Activated naive CD8-positive, alpha-beta T cell (primary cell): ENCODE data around the gene BCL2L11.
A peak's percentile ranks its signal among the peaks of the same experiment; 100 is the strongest.

Experiments
- H3K27ac Mint-ChIP-seq: one replicate; pipeline ENCODE4 v1.8.0; 2021; ENCODE audit warnings: mixed read lengths
- H3K27me3 Mint-ChIP-seq: one replicate; pipeline ENCODE4 v1.8.0; 2021; ENCODE audit warnings: mixed read lengths
- H3K36me3 Mint-ChIP-seq: one replicate; pipeline ENCODE4 v1.8.0; 2021; ENCODE audit warnings: mixed read lengths
- H3K4me1 Mint-ChIP-seq: one replicate; pipeline ENCODE4 v1.8.0; 2021; ENCODE audit warnings: low read depth, mixed read lengths
- H3K4me3 Mint-ChIP-seq: one replicate; pipeline ENCODE4 v1.8.0; 2021; ENCODE audit warnings: mild to moderate bottlenecking, mixed read lengths
- H3K9me3 Mint-ChIP-seq: one replicate; pipeline ENCODE4 v1.8.0; 2021; ENCODE audit warnings: low read depth, mixed read lengths

Gene BCL2L11

DNA sequence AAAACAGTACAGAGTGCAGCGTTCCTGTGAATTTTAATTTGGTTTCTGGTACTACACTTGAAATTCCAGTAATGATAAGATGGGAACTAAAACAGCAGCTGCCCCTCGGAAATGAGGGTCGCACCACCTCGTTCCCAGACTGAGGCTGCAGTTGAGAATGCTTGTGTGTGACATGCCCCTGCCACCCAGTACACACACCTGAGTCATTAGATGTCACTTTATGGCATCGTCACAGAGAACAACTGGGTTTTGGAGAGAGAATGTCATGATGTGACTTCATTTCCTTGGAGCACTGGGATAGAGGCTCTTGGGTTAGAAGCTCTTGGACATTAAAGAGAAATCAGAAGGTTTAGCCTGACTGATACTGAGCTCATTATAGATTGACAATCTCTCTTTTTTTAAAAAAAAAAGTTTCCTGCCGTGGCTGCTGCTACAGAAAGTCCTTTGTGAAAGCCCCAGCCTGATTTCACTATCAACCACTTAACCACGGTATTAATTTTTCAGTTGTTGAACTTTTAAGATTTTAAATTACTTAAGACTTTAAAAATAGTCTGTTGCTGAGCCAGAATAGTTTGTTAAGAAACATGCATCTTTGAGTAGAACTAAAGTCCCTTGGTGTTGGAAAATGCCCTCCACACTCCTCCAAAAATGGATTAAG, 24.5 kb downstream of the BCL2L11 start:
- Mint-ChIP-seq H3K9me3 (no peaks in the 10 kb centered on the region), H3K36me3 (peaks cover 22% of the 10 kb centered on the region), H3K4me1 (peaks cover 41% of the 10 kb centered on the region), H3K27ac (no peak overlapping the region), H3K27me3 (no peaks in the 10 kb centered on the region), H3K4me3 (no peak overlapping the region)

DNA sequence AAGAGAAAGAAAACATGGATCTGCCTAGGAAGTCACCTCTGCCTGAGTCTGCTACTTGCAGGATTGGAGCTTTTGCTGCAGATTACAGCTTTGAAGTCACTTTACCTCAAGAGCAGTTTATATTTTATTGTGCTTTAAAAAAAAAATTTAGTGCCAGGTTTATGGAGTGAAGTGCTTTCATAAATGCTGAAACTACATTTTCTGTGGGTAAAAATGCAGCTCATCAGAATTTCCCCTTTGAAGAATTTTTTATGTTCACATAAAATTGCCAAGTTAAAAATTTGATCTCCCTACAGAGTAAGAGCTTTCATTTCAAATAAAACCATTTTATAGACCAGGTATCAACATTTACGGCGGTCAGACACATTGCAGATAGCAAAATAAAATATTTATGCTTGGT, 25.2 kb downstream of the BCL2L11 start:
- Mint-ChIP-seq H3K27me3 (no peaks in the 10 kb centered on the region), H3K9me3 (no peaks in the 10 kb centered on the region), H3K4me1 (peaks cover 41% of the 10 kb centered on the region), H3K27ac (no peak overlapping the region), H3K36me3 (peaks cover 22% of the 10 kb centered on the region), H3K4me3 (no peak overlapping the region)

DNA sequence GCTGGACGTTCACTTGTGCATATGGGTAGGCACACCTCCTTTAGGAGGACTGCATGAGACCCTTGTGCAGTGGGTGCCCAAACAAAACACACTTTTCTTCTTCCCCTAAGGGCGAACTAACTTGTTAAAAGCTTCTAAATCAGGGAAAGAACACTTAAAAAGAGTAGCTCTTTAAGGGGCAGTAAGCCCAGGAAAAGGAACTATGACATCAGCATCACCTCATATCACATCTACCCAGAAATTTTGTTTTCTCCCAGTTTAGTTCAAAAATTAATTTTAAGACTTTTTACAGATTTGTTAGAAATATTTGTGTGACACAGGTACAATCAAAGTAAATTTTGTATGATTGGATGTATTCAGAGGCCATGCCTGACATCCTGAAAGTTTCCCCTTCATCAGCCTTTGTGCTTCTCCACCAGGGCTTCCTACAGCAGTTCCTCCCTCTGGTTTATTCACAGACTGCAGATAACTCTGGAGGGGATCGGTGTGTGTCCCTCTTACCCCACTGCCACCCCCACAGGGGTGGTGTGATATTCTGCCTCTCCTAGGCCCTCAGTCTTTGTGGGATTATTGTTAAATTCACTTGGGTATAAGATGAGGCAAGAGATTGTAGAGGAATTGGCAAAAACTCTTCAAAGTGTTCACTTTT, 27.6 kb downstream of the BCL2L11 start:
- Mint-ChIP-seq H3K4me1 (peaks cover 33% of the 10 kb centered on the region), H3K9me3 (no peaks in the 10 kb centered on the region), H3K4me3 (no peak overlapping the region), H3K36me3 (peaks cover 25% of the 10 kb centered on the region), H3K27ac (peak overlapping the region; percentile 58), H3K27me3 (no peaks in the 10 kb centered on the region)

DNA sequence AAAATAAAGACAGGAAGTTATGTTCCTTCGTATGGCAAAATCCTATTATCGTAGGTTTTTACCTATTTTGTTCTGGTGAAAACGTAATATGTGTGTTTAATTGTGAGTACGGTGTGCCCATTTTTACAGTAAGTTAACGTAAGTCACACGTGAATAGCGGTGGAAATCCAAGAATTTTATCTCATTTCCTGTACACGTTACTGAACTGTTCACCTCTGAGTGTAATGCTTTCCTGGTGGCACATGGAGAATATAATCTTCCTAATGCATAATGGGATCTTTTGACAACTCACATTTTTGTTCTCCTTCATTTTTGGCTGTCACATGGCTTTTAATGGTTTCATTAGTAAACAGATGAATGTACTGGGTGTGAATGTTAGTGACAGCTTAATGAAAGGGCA, 28.2 kb downstream of the BCL2L11 start:
- no peak overlapping the region for H3K4me3 Mint-ChIP-seq
- no peaks in the 10 kb centered on the region for H3K9me3 Mint-ChIP-seq
- no peaks in the 10 kb centered on the region for H3K27me3 Mint-ChIP-seq
- peaks cover 27% of the 10 kb centered on the region for H3K36me3 Mint-ChIP-seq
- H3K4me1 Mint-ChIP-seq, result peaks cover 33% of the 10 kb centered on the region
- H3K27ac Mint-ChIP-seq, result no peak overlapping the region

DNA sequence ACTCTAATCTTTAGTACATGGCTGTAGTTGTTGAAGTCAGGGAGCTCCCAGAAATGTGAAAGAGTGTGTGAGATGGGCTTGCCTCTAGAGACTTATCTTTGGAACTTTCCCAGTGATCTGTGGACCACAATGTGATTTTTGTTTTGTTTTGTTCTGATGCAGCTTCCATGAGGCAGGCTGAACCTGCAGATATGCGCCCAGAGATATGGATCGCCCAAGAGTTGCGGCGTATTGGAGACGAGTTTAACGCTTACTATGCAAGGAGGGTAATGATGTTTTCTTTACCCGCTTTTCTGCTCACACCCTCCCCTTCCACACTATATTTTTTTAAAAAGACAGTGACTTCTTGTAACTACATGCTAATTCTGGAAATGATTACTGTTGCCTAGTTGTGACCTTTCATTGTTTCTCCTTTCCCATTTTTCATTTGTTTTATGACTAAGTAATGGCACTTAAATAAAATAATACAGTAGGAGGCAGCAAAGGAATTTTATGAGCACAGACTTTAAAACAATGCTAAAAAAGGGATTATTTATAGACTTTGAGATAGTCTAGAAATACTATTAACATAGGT, 29.3 kb downstream of the BCL2L11 start:
- Mint-ChIP-seq H3K9me3 (no peaks in the 10 kb centered on the region), H3K4me3 (no peak overlapping the region), H3K4me1 (peaks cover 35% of the 10 kb centered on the region), H3K36me3 (peaks cover 25% of the 10 kb centered on the region), H3K27ac (no peak overlapping the region), H3K27me3 (no peaks in the 10 kb centered on the region)

DNA sequence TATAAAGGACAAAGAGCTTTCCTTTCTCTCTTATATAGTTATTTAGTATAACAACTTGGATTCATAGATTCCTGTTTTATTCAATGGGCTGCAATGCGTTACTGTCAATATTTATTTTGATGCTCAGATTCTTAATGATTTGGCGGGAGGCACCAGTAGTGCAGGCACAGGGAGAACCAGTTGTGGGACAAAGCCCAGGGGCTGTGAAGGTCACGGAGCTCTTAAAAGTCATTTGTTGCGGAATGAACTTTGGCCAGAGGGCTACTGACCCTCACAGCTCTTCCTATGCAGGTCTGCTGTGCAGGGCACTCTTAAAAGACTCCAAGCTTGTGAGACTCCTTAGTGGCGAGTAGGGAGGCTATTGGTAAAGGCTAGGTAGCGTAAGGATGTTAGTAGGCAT, 34.0 kb downstream of the BCL2L11 start:
- Mint-ChIP-seq H3K27me3 (no peaks in the 10 kb centered on the region), H3K4me1 (peaks cover 47% of the 10 kb centered on the region), H3K36me3 (peaks cover 27% of the 10 kb centered on the region), H3K4me3 (peak overlapping the region; percentile 7), H3K27ac (no peak overlapping the region), H3K9me3 (no peaks in the 10 kb centered on the region)

DNA sequence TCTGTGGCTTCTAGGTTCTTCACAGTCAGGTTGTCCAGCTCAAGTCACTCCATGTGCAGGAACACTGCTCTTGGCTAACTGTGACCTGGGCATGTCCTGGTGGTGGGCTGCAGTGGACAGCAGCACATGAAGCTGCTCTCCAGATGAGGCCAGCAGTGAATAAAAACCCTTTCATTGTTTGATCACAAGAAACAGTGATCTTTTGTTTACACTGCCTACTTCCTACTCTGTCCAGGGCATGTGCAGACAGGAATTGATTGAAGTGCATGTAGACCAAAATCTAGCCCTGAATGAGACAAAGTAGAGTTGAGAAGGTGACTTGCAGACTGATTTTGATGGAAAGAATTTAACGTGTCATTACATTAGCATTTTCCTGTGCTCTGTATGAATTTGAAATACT, 34.9 kb downstream of the BCL2L11 start:
- no peaks in the 10 kb centered on the region for H3K27me3 Mint-ChIP-seq

DNA sequence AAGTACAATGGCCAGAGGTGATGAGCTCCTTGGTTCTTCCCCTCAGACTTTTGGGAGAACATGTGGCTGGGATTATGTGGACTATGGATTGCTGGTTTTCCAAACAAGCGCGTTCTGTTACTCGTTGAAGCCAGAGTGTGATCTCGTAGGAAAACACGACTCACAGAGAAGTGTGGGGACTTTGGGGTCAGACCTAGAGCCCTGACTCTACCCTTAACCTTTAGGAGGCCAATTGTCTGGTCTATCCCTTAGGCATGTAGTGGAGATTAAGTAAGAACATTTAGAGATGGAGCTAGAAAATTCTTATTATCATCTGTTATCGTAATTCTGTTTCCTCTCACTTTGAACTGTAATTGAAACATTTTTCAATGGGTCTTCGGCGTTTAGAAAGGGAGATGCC, 35.8 kb downstream of the BCL2L11 start:
- Mint-ChIP-seq H3K9me3 (no peaks in the 10 kb centered on the region), H3K4me3 (peak overlapping the region; percentile 54), H3K4me1 (peaks cover 53% of the 10 kb centered on the region), H3K27ac (peak overlapping the region; percentile 75), H3K36me3 (peaks cover 21% of the 10 kb centered on the region), H3K27me3 (no peaks in the 10 kb centered on the region)

More for the DNA sequence above, 34.9 kb downstream of the BCL2L11 start:
- H3K4me1 Mint-ChIP-seq, result peaks cover 50% of the 10 kb centered on the region
- H3K9me3 Mint-ChIP-seq, result no peaks in the 10 kb centered on the region
- H3K4me3 Mint-ChIP-seq, result no peak overlapping the region
- peaks cover 25% of the 10 kb centered on the region for H3K36me3 Mint-ChIP-seq
- peak overlapping the region; percentile 5 for H3K27ac Mint-ChIP-seq

DNA sequence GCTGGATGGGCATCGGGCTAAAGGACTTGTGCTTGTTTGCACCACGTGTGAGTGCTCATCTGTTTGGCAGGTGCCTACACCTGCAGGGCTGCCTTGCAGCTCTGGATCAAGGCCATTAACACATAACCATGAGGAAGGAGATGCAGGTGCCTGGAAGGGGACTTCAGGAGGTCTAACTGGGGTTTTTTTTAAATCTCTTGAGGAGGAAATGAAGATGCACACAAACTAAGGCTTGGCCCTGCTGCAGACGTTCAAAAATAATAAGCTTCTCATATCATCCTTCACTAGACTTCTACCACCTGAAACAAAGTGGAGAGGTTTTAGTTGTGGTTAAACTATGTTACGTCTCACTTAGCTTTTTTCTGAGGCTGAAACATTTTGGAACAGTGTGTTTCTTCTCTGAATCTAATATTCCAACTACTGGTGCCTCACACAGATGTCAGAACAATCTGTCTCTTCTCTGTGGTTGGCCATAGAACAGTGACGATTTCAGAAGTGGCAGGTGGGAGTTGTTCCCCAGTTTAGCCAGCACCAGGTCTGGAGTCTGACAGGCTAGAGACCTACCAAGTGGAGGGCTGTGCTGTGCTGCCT, 36.5 kb downstream of the BCL2L11 start:
- peak overlapping the region; percentile 75 for H3K27ac Mint-ChIP-seq
- peak overlapping the region; percentile 54 for H3K4me3 Mint-ChIP-seq
- no peaks in the 10 kb centered on the region for H3K27me3 Mint-ChIP-seq
- peaks cover 56% of the 10 kb centered on the region for H3K4me1 Mint-ChIP-seq
- H3K9me3 Mint-ChIP-seq, result no peaks in the 10 kb centered on the region
- H3K36me3 Mint-ChIP-seq, result peaks cover 20% of the 10 kb centered on the region

DNA sequence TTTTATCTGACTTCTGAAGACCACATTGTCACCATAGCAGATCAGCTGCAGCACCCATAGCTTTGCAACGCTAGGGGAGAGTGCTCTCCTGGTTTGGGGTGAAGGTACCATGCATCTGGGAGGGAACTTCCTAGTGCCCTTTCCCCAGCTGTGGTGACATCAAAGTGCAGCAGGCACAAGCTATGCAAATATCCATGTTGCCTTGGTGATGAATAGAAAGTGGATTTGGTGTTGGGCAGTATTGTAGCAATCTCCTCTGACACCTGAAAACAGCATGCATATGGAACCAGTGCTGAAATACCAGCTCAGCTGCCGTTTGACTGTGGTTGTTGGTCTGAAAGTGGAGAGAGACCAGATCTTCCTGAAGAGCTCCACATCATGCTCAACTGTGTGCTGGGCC, 37.1 kb downstream of the BCL2L11 start:
- Mint-ChIP-seq H3K36me3 (peaks cover 20% of the 10 kb centered on the region), H3K27me3 (no peaks in the 10 kb centered on the region), H3K4me3 (peak overlapping the region; percentile 30), H3K27ac (peak overlapping the region; percentile 41), H3K9me3 (no peaks in the 10 kb centered on the region), H3K4me1 (peaks cover 62% of the 10 kb centered on the region)

DNA sequence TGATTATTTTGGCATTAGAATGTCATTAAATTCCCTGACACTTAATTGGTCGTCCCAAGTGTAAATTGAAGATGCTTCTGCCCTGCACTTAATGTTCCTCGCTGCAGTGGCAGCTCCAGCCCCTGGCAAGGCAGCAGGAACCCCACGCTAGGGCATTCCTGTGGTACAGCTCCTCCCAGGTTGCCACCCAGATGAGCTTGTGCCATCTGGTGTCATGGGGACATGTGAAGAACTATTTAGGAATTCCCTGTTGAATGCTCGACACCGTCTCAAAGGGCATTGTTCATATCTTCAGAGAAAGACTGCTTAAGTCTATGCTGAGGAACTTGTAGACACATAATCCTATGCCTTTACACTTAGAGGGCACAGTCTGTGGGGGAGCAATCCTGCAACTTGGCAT, 38.9 kb downstream of the BCL2L11 start:
- peaks cover 67% of the 10 kb centered on the region for H3K4me1 Mint-ChIP-seq
- no peak overlapping the region for H3K27ac Mint-ChIP-seq
- H3K27me3 Mint-ChIP-seq, result no peaks in the 10 kb centered on the region
- peaks cover 19% of the 10 kb centered on the region for H3K36me3 Mint-ChIP-seq
- no peak overlapping the region for H3K4me3 Mint-ChIP-seq
- H3K9me3 Mint-ChIP-seq, result no peaks in the 10 kb centered on the region

DNA sequence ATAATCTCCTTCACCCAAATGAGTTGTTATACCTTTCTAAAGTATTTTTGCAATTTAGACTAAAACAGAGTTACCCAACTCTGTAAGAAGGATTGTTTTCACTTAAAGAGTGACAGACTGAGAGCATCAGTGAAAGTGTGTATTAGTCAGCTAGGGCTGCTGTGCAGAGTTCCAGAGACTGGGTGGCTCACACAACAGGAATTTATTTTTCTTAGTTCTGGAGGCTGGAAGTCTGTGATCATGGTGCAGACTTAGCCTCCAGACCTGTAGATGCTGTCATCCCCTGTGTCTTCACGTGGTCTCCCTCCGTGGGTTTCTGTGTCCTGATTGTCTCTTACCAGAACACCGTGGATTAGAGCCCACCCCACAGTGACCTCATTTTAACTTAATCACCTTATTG, 40.0 kb downstream of the BCL2L11 start:
- H3K27me3 Mint-ChIP-seq, result no peaks in the 10 kb centered on the region
- peaks cover 26% of the 10 kb centered on the region for H3K36me3 Mint-ChIP-seq
- H3K4me3 Mint-ChIP-seq, result no peak overlapping the region
- H3K4me1 Mint-ChIP-seq, result peaks cover 56% of the 10 kb centered on the region
- no peak overlapping the region for H3K27ac Mint-ChIP-seq
- H3K9me3 Mint-ChIP-seq, result no peaks in the 10 kb centered on the region

DNA sequence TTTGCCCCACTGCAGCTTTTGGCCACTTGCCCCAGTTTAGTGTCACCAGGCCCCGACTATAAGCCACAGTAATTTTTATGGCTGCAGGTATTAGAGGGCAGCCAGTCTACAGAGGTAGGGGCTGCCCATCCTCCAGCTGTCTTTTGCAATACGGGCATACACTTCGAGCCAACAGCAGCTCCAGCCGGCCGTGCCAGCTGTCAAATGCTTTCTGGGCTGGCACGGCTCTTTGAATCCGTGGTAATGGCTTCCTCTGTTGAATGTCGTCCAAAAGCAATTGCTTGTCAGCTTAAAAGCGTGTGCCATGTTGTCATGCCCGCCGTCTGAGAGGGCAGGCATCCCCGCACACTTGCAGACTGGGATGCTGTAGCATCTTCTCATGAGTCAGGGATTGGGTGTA, 41.3 kb downstream of the BCL2L11 start:
- Mint-ChIP-seq H3K4me1 (peaks cover 44% of the 10 kb centered on the region), H3K36me3 (peaks cover 20% of the 10 kb centered on the region), H3K27ac (no peak overlapping the region)

DNA sequence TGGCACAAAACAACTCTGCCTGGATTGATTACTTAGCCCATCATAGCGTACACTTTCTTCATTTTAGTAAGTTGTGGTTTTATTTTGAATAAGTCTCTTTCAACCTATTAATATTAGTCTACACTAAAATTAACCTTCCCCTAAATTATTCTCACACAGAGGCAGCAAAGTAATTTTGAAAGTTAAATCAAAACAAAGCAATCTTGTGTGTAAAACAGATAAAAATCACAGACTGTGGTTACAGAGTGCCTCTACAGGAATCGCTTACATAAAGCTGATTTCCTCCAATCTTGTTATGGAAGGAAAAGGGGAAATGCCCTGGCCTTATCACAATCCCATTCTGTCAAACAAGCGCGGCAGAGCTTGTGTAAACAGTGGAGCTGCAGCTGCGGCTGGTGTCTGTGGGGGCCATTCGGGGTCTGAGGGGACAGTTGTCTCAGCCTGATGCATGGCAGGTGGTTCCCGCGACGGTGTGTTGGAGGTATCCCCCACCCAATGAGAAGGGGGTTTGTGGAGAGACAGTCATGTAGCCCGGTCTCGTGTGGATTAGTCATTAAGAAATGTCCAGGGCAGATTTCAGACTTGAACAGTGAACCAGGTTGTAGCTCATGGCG, 42.1 kb downstream of the BCL2L11 start:
- Mint-ChIP-seq H3K4me3 (no peak overlapping the region), H3K9me3 (no peaks in the 10 kb centered on the region), H3K27me3 (no peaks in the 10 kb centered on the region), H3K36me3 (peaks cover 19% of the 10 kb centered on the region), H3K4me1 (peaks cover 42% of the 10 kb centered on the region), H3K27ac (no peak overlapping the region)

More for the DNA sequence above, 41.3 kb downstream of the BCL2L11 start:
- Mint-ChIP-seq H3K9me3 (no peaks in the 10 kb centered on the region), H3K4me3 (no peak overlapping the region), H3K27me3 (no peaks in the 10 kb centered on the region)

DNA sequence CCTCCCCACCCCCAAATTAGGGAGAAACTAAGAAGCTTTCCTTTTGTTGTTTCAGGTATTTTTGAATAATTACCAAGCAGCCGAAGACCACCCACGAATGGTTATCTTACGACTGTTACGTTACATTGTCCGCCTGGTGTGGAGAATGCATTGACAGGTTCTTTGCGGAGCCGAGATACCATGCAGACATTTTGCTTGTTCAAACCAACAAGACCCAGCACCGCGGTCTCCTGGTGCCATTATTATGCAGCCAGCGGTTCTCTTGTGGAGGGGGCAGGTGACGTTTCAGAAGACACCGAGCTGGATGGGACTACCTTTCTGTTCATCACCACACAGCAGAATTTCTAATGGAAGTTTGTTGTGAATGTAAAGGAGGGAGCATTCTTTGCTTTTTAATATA, 43.4 kb downstream of the BCL2L11 start:
- Mint-ChIP-seq H3K4me1 (peaks cover 44% of the 10 kb centered on the region), H3K4me3 (no peak overlapping the region), H3K9me3 (no peaks in the 10 kb centered on the region), H3K27ac (no peak overlapping the region), H3K36me3 (peaks cover 17% of the 10 kb centered on the region), H3K27me3 (no peaks in the 10 kb centered on the region)
